ELR (cell line): ENCODE measurements around the gene IL12RB1.
"Not testable (repeated sequence)": the region's sequence is repeated elsewhere in the genome, so short reads cannot be mapped to it uniquely, and the experiment has no call there.

Experiments used
- DNase-seq: peaks from one replicate; pipeline ENCODE4 v3.0.0-alpha.2; 2015; ENCODE audit warnings: low read depth

The IL12RB1 gene

DNA sequence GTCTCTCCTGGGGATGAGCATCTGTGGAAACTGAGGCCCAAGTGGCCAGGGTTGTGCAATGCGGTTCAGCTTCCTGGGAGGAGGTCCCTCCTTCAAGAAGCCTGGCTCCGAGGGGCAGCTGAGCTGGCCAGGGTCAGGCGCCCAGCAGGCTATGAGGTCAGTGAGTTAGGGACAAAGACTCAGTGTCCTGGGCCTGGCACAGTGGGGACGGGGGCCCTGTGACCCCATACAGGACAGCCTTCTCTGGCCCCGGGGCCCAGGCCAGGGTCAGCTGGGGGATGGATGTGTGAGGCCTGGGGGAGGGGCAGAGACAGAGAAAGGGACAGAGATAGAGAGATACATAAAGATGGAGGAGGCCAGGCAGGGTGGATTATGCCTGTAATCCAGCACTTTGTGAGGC lies 3.0 kb upstream of the IL12RB1 start:
- DNase-seq: no peak

DNA sequence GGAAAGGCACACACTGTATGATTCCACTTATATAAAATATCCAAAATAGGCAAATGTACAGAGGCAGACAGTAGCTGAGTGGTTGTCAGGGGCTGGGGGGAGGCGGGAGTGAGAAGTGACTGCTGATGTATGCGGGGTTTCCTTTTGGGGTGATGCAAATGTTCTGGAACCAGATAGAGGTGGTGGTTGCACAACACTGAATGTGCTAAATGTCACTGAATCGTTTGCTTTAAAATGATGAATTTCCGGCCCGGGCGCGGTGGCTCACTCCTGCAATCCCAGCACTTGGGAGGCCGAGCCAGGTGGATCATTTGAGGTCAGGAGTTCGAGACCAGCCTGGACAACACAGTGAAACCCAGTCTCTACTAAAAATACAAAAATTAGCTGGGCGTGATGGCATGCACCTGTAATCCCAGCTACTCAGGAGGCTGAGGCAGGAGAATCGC lies 2.4 kb upstream of the IL12RB1 start:
- not testable (repeated sequence) for DNase-seq

DNA sequence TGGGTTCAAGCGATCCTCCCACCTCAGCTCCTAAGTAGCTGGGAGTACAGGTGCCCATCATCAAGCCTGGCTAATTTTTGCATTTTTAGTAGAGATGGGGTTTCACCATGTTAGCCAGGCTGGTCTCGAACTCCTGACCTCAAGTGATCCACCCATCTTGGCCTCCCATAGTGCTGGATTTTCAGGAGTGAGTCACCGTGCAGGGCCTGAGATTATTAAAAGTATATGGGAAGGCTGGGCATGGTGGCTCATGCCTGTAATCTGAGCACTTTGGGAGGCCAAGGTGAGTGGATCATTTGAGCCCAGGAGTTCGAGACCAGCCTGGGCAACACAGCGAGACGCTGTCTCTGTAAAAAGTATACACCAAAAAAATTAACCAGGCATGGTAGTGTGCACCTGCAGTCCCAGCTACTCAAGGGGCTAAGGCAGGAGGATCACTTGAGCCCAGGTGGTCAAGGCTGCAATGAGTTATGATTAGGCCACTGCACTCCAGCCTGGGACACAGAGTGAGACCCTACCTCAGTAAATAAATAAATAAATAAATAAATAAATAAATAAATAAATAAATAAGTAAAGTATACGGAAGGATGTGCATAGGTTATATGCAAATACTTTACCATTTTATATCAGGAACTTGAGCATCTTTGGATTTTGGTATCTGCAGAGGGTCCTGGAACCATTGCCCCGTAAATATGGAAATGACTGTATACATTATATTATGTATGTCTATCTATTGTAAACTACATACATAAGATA lies 854 bp downstream of the IL12RB1 start:
- no peak for DNase-seq

DNA sequence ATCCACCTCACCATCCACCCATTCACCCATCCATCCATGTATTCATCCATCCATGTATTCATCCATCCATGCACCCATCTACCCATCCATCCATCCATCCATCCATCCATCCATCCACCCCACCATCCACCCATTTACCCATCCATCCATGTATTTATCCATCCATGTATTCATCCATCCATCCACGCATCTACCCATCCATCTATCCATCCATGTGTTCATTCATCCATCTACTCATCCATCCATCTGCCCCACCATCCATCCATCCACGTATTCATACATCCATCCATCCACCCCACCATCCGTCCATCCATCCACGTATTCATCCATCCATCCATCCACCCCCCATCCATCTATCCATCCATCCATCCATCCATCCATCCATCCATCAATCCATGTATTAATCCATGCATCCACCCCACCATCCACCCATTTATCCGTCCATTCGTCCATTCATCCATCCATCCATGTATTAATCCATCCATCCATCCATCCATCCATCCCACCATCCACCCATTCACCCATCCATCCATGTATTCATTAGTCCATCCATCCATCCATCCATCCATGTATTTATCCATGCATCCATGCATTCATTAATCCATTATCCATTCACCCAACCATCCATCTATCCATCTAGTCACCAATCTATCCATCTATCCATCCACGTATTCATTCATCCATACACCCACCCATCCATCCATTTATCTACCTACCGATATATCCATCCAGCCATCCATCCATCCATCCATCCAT lies 2.6 kb downstream of the IL12RB1 start:
- DNase-seq: no peak

DNA sequence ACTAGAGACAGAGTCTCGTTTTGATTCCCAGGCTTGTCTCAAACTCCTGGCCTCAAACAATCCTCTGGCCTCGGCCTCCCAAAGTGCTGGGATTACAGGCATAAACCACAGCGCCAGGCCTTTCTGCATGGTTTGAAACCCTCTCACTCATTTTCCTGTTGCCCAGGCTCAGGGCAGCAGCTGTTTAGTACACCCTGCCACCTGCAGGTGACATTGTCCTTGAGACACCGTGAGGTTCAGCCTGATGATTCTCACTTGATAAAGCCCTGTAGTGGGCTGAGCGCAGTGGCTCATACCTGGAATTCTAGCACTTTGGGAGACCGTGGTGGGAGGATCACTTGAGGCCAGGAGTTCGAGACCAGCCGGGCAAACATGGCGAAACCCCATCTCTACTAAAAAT lies 12.5 kb downstream of the IL12RB1 start:
- DNase-seq: peak; percentile 20

DNA sequence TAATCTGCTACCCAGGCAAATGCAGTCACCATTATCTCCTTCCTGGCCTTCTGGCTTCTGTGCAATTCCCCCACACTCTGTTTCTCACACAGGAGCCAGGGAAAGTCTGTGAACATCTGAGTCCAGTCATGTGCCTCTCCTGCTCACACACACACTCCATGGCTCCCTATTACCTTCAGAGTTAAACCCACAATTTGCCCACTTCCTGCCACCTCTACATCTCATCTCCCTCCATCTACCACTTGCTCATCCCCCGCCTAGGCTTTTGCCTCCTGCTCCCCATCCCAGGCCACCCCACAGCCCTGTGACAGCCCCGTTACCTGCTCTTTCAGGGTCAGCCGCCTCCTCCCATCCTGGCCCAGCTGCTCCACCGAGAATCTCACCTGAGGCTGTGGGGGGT lies 13.5 kb downstream of the IL12RB1 start:
- no peak for DNase-seq

DNA sequence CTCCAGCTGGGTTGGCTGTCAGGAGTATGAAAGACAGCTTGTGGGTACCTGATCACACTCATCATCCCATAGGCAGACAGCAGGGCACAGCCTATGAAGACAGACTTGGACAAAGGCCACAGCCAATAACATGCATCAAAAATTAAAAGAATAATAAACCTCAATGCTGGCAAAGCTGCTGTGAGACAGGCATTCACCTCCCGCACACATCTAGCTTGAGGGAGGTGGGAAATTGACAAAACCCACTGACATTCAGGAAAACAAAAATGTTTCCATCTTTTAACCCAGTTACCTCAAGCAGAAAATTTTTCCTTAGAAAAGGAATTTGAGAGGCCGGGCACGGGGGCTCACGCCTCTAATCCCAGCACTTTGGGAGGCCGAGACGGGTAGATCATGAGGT lies 14.4 kb downstream of the IL12RB1 start:
- no peak for DNase-seq

DNA sequence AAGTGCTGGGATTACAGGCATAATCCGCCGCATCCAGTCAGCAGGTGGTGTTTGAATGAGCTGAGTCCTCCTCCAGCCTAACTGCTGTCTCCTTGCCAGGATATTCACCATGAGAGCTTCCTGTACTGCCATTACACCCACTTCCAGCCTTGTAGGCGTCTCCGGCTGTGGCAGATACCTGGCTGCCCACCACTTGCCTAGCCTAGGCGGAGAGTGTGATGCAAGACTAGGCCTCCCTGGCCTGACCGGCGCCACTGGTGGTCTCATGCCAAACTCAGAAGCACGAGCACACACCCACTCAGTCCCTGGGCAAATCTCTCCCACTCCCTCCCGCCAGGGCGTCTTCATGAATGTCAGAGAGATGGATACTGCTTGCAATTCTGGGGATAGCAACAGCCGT lies 16.6 kb downstream of the IL12RB1 start:
- no peak for DNase-seq

DNA sequence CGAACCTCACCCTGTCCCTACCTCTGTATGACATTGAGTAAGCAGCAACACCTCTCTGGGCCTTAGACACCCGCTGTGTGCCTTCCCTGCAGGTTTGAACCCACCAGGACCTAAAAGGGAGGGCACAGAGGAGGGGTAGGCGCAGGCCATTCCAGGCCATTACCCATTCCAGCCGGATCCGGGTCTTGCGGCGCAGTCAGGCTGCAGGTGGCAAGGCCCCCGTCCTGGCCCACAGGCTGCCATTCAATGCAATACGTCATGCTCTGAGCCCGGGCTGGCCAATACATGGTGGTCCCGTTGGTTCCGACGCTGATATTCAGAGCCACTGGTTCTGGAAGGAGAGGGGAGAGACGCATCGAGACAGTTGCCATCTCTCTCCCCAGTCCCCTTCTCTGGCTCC lies 17.4 kb downstream of the IL12RB1 start:
- DNase-seq: no peak

DNA sequence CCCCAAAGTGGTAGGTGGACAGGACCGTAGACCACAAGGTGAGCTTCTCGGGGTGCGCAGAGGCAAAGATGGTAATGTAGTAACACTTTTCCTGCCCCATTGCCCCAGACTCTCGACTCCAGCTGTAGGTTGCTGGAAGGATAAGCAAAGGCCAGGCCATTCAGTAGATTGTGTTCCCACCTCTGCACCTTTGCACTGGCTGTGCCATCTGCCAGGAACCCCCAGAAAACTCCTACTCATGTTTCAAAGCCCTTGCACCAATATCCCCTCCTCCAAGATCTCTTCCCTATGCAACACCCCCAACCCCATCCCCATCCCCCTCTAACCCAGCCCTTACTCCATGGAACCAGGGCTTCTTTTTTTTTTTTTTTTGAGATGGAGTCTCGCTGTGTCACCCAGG lies 18.3 kb downstream of the IL12RB1 start:
- DNase-seq: no peak

DNA sequence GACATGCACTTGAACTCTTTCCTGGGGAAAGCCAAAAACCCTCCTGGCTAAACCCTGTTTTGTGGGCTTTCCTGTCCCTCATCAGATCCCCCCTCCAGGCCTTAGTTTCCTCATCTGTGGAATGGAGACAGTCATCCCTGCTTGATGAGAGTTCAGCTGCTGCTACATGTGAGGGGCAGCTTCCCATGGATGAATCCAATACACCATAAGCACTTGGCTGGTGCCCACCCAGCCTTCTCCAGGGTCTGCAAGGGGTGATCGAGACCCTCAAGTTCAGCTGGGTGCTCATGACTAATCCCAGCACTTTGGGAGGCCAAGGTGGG lies 21.6 kb downstream of the IL12RB1 start:
- DNase-seq: no peak

DNA sequence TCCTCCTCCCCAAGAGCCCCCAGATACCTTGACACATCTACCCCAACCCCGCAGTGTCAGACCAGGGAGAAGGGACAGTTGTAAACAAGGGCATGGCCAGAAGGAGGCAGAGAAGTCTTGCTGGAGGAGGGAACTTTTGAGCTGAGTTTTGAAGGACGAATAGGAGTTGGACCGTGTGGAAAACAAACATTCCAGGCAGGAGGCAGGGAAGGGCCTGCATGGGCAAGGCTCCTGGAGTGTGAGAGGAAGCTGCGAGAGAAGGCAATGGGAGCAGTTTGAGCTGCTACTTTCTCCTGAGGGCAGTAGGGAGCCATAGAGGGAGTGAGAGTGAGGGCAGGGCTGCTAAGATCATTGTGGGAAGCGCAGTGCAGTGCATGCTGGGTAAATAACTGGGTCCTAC lies 23.3 kb downstream of the IL12RB1 start:
- peak; percentile 58 for DNase-seq

DNA sequence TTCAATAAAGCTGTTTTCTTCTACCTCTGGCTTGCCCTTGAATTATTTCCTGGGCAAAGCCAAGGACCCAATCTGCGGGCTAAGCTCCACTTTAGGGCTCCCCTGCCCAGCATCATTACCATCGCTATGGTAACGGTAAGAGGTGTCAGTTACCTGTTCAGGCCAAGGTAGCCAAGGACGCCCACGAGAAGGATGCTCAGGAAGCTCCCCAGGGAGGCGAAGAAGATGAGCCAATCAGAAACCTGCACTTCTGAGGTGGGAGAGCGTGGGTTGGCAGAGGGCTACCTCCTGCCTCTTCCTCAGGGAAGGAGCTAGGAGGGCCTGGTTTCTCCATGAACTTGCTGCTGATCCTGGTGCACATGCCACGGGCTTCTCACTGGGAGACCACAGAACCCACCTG lies 24.7 kb downstream of the IL12RB1 start:
- DNase-seq: no peak

DNA sequence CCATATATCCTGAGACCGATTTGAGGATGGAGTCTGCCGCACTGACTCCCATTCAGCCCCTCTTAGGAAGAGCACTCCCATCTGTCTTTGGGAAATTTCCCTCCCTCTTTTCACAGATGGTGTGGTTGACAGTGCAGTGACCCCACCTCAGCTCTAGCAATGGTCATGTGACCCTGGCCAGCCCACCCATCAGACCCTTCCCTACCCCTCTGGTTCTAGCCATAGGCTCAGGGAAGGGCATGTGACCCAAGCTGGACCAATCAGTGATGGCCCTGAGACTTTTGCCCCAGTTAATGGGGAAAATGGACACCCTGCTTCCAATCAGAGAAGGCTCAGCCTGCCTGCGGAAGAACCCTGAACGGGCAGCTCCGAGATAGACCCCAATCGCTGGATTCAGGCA lies 26.3 kb downstream of the IL12RB1 start:
- DNase-seq: no peak

DNA sequence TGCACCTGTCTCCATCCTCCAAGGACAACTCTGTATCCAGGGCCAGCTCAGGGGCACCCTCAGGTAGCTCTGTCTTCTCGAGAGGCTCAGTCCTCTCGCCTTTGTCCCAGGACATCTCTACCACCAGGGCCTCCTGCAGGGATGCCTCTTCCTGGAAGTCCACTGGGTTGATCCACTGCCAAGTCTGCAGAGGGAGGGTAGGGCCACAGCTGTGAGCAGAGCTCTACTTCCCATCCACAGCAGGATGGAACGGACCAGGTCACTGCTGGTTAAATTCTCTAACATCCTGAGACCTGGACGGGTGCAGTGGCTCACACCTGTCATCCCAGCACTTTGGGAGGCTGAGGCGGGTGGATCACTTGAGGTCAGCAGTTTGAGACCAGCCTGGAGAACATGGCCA lies 26.8 kb downstream of the IL12RB1 start:
- DNase-seq: no peak

DNA sequence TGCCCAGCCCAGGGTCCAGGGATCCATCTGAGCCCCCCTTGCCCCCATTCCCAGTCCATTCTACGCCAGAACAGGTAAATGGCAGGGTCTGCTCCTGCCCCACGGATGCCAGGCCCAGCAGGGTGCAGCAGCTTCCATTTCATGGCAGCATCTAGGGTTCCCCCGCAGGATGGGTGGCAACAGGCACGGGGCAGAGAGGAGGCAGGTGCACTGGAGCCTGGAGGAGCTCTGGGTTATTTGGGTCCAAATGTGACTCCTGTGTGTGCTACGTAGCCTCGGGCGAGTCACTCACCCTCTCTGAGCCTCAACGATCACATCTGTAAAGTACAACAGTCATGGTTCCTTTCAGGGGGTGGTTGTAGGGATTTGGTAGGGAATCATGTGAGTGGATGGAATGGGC lies 27.4 kb downstream of the IL12RB1 start:
- no peak for DNase-seq

DNA sequence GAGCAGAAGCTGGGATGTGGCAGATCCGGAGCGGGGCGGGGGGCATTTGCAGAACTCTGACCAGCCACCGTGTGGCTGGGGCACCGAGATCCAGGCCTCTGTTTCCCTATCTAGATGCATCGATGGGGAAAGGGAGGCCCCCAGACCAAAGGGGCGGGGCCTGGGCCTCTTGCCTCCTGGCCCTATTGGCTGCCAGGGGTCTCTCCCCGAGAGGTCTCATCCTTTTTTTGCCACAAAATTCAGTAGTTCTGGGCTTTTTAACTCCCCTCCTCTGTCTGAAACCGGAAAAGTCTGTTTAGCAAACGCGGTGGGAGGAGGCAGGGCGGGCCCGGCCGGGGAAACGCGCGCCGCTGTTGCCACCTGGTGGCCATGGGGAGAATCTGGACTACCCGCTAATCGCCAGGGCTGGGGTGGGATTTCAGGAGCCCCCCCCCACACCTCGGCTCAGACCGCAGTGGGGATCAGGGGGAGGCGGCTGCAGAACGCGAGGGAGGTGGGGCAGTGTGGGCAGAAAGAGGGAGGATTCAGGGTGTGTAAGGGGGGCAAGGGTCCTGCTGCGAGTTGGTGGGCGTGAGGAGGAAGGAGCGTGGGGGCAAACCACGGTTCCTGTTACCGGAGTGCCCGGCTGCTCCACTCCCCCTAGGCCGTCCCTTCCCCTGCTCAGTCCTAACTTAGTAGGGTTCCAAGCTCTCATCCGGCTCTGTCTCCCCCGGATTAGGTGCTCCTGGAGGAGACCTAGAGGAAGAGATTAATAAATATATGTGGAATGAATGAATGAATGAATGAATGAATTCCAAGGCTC lies 28.3 kb downstream of the IL12RB1 start:
- peak; percentile 80 for DNase-seq

DNA sequence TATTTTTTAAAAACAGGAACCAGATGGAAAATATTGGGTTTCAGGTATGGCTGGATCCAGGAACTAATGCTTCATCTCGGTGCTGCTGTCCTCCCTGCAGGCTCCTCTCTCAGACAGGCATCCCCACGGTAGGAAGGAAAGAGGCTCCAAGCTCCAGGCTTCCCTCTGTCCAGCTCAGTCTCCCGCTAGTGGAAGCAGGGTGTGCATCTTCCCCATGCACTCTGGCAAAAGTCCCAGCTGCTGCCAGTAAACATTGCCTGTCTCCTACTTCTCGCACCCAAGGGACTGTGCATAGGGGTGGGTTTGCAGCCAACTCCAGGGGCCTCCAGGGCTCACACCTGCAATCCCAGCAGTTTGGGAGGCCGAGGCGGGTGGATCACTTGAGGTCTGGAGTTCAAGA lies 29.2 kb downstream of the IL12RB1 start:
- DNase-seq: no peak

DNA sequence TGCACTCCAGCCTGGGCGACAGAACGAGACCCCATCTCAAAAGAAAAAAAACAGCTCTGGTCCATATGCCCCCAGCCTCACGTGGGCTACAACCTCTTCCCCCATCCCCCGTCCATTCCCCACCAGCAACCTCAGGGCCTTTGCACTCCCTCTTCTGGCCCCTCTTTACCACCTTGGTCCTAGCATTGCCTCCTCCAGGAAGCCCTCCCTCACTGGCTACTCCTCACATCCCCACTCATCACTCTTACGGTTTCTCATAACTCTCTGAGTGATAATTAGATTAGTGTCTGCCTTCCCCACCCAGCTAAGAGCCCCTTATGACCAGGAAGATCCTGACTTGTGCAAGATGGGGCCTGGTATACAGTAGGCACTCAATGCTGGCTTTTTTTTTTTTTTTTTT lies 30.8 kb downstream of the IL12RB1 start:
- no peak for DNase-seq

DNA sequence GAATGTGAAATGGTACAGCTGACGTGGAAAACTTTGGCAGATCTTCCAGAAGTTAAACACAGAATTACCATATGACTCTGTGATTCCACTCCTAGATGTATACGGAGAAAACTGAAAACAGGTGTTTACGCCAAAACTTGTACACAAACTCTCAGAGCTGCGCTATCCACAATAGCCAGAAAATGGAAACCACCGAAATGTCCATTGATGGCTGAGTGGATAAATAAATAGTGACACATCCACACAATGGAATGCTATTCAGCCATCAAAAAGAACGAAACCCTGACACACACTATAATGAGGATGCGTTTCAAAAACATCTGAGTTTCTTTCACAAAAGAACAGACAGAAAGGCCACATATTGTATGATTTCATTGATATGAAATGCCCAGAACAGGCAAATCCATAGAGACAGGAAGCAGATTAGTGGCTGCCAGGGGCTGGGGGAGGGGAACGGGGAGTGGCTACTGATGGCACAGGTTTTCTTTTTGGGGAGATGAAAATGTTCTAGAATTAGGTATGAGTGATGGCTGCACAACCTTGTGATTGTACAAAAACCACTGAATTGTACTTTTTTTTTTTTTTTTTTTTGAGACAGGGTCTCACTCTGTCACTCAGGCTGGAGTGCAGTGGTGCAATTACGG lies 33.0 kb downstream of the IL12RB1 start:
- peak; percentile 53 for DNase-seq

DNA sequence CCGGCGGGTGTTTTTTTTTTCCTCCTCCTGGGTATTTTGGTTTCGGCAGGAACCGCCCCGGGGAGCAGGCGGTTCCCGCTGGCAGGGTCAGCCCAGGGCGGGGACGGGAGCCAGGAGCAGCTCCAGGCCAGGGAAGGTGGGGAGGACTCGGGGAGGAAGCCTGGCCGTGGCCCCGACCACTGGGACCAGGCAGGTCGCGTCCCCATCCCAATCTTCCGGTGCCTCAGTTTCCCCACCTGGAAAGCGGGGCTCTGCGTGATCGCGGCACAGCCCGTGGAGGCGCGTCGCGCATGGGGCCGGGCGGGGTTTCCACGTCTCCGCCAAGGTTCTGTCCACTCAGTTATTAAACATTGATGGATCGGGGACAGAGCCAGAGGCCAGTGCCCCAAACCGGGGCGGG lies 34.8 kb downstream of the IL12RB1 start:
- no peak for DNase-seq

DNA sequence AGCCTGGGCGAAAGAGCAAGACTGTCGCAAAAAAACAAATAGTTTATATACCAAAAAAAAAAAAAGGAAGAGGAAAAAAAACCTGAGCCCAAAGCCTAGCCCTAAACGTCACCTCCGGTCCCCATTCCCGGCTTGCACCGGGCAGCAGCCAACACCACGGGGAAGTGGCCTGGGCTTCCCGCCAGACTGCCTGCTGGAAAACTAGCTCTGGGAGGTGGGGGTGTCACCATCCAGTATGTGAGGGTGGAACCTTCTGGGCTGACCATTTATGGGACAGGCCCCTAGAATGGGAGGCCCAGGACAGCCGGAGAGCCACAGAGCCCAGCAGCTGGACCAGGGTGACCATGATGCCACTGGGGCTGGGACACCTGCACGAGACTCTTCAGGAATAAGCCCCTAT lies 37.3 kb downstream of the IL12RB1 start:
- DNase-seq: no peak
